Endothelial cell of umbilical vein (primary cell): ENCODE measurements around the gene ZNF729.

Experiments used
- CTCF ChIP-seq, 2 donors: IDR thresholded peaks; 1 replicate in 1 of 2; 2 replicates in 1 of 2; pipeline ENCODE4 v1.5.1; 2011; ENCODE audit warnings: low read length in 2 of 2, mild to moderate bottlenecking in 2 of 2, moderate library complexity in 2 of 2, control low read depth in 1 of 2, inconsistent platforms in 1 of 2, low read depth in 1 of 2; ENCODE audit not compliant: insufficient read depth in 1 of 2; ENCODE audit errors: extremely low read depth in 1 of 2
- FOS ChIP-seq: IDR thresholded peaks from 2 replicates; pipeline ENCODE4 v1.6.1; 2011; ENCODE audit warnings: mild to moderate bottlenecking, low read length, moderate library complexity, borderline replicate concordance; ENCODE audit not compliant: insufficient read depth
- GATA2 ChIP-seq: IDR thresholded peaks from 2 replicates; pipeline ENCODE4 v1.7.0; 2011; ENCODE audit warnings: low read depth, mild to moderate bottlenecking, moderate library complexity, mixed read lengths, low read length; ENCODE audit not compliant: insufficient read length, insufficient read depth
- MYC ChIP-seq: IDR thresholded peaks from one replicate; pipeline ENCODE4 v1.6.1; 2011; ENCODE audit warnings: mild to moderate bottlenecking, low read depth, low read length
- POLR2A ChIP-seq: IDR thresholded peaks from 2 replicates; pipeline ENCODE4 v1.6.1; 2012; ENCODE audit warnings: low read depth, mild to moderate bottlenecking, control low read depth, low read length
- POLR2AphosphoS5 ChIP-seq: IDR thresholded peaks from 2 replicates; pipeline ENCODE4 v1.6.1; 2012; ENCODE audit warnings: low read depth, mild to moderate bottlenecking, control low read depth, low read length, moderate library complexity; ENCODE audit not compliant: insufficient read depth

- TF ChIP-seq POLR2AphosphoS5 (no peak), CTCF (IDR thresholded peaks at IDR 0.05; ENCODE audit: extremely low read depth in 1 of 2, insufficient read depth in 1 of 2, low read depth in 1 of 2, low read length in 2 of 2) (no peak), GATA2 (no peak), POLR2A (no peak), FOS (no peak), MYC (no peak)
These were observed 25.7 kb upstream of the ZNF729 start for GRCh38 chr19:22260499-22260898.
